GM19035 (cell line): ENCODE measurements around the gene RANGAP1.

Source experiments
- ATAC-seq: cut with Tn5 transposase; IDR thresholded peaks from one replicate; pipeline ENCODE4 v1.9.1; 2021; ENCODE audit not compliant: unreplicated experiment

The RANGAP1 gene

GRCh38 chr22:41238570-41239442 is 47.2 kb downstream of the RANGAP1 start:
- no peak for ATAC-seq

- peak; percentile 71 for ATAC-seq
Observed at GRCh38 chr22:41237707-41238569, 48.0 kb downstream of the RANGAP1 start.

DNA sequence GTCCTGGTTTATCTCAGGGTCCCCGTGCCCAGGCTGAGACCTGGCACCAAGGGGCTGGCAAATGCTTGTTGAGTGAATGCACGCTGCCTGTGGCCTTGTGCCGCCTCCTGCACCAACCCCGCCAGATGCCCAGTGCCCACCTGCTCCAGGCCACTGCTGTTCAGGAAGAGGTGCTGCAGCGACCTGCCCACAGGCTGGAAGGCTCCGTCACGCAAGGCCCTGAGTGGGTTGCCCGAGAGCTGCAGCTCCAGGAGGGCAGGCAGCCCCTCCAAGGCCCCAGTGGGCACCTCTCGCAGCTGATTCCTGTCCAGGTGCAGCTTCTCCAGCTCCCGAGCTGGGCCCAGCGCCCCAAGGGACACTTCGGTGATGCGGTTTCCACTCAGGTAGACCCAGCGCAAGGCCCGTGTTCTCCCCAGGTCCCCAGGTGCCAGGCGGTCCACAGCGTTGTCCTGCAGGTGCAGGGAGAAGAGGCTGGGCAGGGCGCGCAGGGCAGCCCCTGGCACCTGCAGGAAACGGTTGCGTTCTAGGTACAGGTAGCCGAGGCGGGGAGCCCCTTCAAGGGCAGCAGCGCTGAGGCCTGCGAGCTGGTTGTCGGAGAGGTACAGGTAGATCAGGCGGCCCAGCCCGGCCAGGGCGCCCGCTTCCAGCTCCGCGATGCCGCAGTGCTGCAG is 48.8 kb downstream of the RANGAP1 start:
- ATAC-seq, result no peak

- no peak for ATAC-seq
Observed at GRCh38 chr22:41234815-41235695, 50.9 kb downstream of the RANGAP1 start.

DNA sequence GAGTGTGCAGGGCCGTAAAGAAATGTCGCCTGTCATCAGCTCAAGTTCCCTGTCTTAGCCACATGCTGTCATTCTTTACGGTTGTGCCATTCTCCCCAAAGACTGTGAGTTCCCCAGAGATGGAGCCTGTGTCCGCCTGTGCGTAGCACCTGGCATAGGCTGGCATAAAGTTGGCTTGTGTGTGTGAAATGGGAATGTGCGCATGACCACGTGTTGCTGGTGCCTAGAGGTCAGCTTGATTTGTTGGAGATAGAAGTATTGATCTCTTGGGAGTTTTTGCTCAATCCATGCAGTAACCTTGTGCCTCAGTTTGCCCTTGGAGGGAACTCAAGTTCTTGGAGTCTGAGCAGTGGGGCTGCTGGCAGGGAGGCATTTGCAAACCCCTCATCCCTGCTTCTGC is 54.6 kb downstream of the RANGAP1 start:
- no peak for ATAC-seq

- ATAC-seq, result no peak
Observed at GRCh38 chr22:41230401-41230785, 55.6 kb downstream of the RANGAP1 start.

GRCh38 chr22:41229730-41230400 is 56.1 kb downstream of the RANGAP1 start:
- ATAC-seq, result no peak

GRCh38 chr22:41229215-41229614 is 56.8 kb downstream of the RANGAP1 start:
- no peak for ATAC-seq

- no peak for ATAC-seq
Observed at GRCh38 chr22:41226723-41227655, 59.0 kb downstream of the RANGAP1 start.

DNA sequence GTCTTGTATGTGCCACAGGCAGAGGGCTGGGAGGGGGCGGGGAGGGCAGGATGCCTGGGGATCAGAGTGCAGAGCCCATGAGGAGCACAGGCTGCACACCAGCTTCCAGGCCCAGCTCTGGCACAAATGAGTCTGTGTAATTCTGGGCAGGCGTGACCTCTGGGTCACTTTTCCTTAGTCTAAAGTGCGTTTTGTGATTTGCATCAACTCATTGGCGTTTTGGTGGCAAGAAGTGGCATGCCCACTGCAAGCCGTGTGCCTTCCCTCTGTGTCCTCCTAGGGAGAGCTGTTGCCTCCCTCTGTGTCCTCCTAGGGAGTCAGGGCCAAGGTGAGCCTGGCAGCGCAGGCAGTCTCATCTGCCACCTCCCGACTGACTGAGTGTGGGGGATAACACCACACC is 62.5 kb downstream of the RANGAP1 start:
- ATAC-seq, result no peak

DNA sequence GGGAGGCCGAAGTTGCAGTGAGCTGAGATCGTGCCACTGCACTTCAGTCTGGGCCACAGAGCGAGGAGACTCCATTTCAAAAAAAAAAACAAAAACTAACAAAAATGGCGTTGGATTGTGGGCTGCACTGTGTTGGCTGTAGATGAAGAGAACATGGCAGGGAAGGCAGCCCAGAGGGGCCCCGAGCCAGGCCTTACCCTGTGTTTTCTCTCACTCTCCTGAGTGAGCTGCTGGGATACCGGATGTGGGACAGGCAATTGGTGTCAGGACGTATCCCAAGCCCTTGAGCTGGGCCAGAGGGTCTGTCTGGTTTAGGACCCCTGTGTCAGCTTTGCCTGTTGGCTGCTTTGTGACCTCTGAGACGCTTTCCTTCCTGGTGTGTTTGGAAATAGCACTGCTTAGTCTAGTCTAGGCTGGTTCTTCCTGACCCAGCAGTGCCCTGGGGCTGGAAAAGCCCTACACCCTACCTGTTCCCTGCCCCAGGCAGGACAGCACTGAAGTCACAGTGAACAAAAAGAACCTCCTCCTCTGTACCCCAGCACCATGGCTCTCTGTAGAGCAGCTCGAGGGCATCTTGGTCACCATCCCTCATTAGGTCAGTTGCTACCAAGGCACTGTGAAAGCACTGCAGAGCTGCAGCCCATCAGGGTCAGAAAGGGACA is 63.0 kb downstream of the RANGAP1 start:
- ATAC-seq, result no peak

DNA sequence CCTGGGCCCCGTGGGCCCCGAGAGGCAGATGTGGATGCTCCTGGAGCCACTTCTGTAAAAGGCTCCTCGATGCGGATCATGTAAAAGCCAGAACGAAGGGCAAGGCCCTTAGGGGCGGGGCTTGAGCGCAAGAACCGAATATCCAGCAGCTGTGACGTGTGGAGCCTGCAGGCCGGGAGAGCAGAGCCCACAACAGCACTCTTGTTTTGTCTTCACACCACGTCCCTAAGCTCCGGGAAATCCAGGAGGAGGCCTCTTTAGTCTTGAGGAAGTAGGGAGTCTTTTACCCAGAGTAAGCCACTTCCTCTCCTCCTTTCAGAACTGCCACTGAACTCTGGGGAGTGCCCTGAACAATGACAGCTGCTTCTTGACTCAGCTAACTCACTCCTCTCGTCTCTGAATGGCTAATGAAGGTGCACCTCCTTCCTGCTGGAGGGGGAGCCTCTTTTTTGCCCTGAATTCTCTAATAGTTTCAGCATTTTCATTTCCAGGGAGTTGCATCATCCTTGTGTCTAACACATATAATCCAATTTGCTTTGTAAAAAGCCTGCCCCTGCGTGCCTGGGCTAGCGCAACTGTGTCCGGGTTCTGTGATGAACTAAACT is 68.3 kb downstream of the RANGAP1 start:
- ATAC-seq, result no peak

- ATAC-seq, result no peak
Observed at GRCh38 chr22:41216984-41217383, 69.0 kb downstream of the RANGAP1 start.

DNA sequence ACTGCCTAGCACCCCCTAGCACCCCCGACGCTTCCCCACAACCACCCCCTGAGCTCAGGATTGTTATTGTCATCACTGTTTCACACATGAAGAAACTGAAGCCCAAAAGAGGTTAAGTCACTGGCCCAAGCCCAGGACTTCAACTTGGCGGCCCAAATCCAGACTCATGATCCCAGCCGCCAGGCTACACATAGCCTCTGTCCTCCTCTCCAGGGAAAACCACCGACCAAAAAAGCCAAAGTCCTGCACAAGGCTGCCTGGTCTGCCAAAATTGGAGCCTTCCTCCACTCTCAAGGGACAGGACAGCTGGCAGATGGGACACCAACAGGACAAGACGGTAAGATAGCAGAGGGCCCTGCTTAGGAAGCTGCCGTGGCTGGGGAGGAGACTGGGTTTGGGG is 70.1 kb downstream of the RANGAP1 start:
- ATAC-seq, result no peak

- ATAC-seq, result no peak
Observed at GRCh38 chr22:41215409-41215808, 70.6 kb downstream of the RANGAP1 start.

DNA sequence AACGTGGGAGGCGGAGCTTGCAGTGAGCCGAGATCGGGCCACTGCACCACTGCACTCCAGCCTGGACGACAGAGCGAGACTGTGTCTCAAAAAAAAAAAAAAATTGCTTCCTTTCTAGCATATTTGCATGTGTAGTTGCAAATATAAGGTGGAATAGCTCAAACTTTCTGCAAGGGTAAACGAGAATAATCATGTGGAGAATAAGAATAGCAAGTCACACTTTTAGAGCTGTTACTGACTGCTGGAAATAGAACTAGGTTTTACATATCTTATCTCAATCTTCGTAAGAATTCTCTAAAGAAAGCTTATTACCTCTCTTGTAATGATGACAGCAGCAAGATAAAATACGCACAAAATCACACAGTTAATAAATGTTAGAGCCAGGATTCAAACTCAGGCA is 79.3 kb downstream of the RANGAP1 start:
- ATAC-seq, result no peak

DNA sequence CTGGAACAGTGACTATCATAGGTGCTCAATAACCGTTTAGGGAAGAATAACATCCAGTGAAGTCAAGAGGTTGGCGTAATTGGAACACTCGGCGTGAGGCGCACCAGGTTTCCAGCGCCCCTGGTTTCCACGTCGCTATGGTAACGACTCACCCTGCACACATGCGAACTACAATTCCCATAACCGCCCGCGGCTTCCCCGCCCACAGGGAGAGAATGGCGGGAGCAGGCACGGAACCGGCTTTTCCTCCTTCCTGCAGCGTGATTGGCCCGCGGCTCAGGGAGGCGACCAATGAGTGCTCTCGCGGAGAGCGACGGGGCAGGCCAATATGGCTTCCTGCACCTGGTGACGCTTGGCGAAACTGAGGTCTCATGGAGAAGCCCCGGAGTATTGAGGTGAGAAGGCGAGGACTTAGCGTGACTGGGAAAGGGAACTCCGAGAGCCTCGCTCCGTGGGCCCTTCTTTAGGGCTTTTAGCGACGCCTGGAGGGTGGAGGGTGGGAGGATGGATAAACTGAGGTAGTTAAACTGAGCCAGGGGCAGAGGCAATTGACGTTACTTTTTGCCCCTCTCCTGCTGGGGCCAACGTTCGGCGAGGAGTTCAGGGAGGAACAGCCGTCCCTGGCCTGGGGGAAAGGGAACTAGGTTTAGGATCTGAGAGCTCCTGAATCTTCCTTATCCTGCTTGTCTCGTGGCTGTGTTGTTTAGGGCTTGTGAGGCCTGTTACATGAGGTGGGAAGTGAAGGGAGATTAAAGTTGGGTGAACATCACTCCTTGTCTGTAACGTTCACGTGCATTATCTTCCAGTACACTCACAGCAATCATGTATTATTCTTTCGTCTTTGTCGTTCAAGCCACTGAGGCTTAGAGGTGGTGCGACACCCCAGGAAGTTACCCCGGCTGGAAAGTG is 80.7 kb downstream of the RANGAP1 start, which contains the start of gene L3MBTL2:
L3MBTL2 (plus strand) TSS at position 321 of the 909 bp plus-strand sequence; CDS start at position 372, 51 bp downstream.
- ATAC-seq, result peak; percentile 99
